ENCODE results near the gene MYO5B. TPM values are rescaled to one million over a fixed set of nuclear protein-coding genes. Genes with fewer than 3 reads are reported as not detected.

Gene MYO5B
- total RNA-seq, 1 donor from 2014 or later: 39.1 TPM

GRCh38 chr18:50187659-50188058, 7.3 kb downstream of the MYO5B start:
- H3K27ac Mint-ChIP-seq: no peak overlapping the region
- TF ChIP-seq CTCF (IDR thresholded peaks at IDR 0.05; ENCODE audit: unreplicated experiment): no peak
- H3K36me3 Mint-ChIP-seq (ENCODE audit: insufficient read depth): no peaks in the 10 kb centered on the region
- H3K4me1 Mint-ChIP-seq (ENCODE audit: low read depth): peaks cover 2% of the 10 kb centered on the region
- H3K9me3 Mint-ChIP-seq (ENCODE audit: low read depth): no peaks in the 10 kb centered on the region
- H3K4me3 Mint-ChIP-seq (ENCODE audit: low read depth): no peak overlapping the region
- DNase-seq (ENCODE audit: low spot score, unreplicated experiment): no peak
- H3K27me3 Mint-ChIP-seq: peaks cover 18% of the 10 kb centered on the region

- Mint-ChIP-seq H3K27ac (no peak overlapping the region), H3K4me3 (ENCODE audit: low read depth) (no peak overlapping the region), H3K9me3 (ENCODE audit: low read depth) (no peaks in the 10 kb centered on the region), H3K27me3 (peaks cover 8% of the 10 kb centered on the region), H3K36me3 (ENCODE audit: insufficient read depth) (no peaks in the 10 kb centered on the region), H3K4me1 (ENCODE audit: low read depth) (peaks cover 2% of the 10 kb centered on the region)
- TF ChIP-seq CTCF (IDR thresholded peaks at IDR 0.05; ENCODE audit: unreplicated experiment): no peak
- DNase-seq (ENCODE audit: low spot score, unreplicated experiment): no peak
Observed at GRCh38 chr18:50186385-50186784, 8.6 kb downstream of the MYO5B start.

- Mint-ChIP-seq H3K36me3 (ENCODE audit: insufficient read depth) (no peaks in the 10 kb centered on the region), H3K9me3 (ENCODE audit: low read depth) (no peaks in the 10 kb centered on the region), H3K27ac (no peak overlapping the region), H3K4me3 (ENCODE audit: low read depth) (no peak overlapping the region), H3K27me3 (no peaks in the 10 kb centered on the region), H3K4me1 (ENCODE audit: low read depth) (peaks cover 2% of the 10 kb centered on the region)
- no peak for DNase-seq (ENCODE audit: low spot score, unreplicated experiment)
- TF ChIP-seq CTCF (IDR thresholded peaks at IDR 0.05; ENCODE audit: unreplicated experiment): no peak
Observed at GRCh38 chr18:50183556-50183955, 11.4 kb downstream of the MYO5B start.

- no peak overlapping the region for H3K27ac Mint-ChIP-seq
- H3K36me3 Mint-ChIP-seq (ENCODE audit: insufficient read depth): no peaks in the 10 kb centered on the region
- no peak for DNase-seq (ENCODE audit: low spot score, unreplicated experiment)
- H3K4me3 Mint-ChIP-seq (ENCODE audit: low read depth): no peak overlapping the region
- H3K9me3 Mint-ChIP-seq (ENCODE audit: low read depth): no peaks in the 10 kb centered on the region
- peaks cover 5% of the 10 kb centered on the region for H3K4me1 Mint-ChIP-seq (ENCODE audit: low read depth)
- H3K27me3 Mint-ChIP-seq: no peaks in the 10 kb centered on the region
- TF ChIP-seq CTCF (IDR thresholded peaks at IDR 0.05; ENCODE audit: unreplicated experiment): no peak
Observed at GRCh38 chr18:50182511-50182910, 12.4 kb downstream of the MYO5B start.

- H3K4me1 Mint-ChIP-seq (ENCODE audit: low read depth): peaks cover 8% of the 10 kb centered on the region
- H3K27me3 Mint-ChIP-seq: no peaks in the 10 kb centered on the region
- no peak overlapping the region for H3K27ac Mint-ChIP-seq
- no peak overlapping the region for H3K4me3 Mint-ChIP-seq (ENCODE audit: low read depth)
- H3K9me3 Mint-ChIP-seq (ENCODE audit: low read depth): no peaks in the 10 kb centered on the region
- DNase-seq (ENCODE audit: low spot score, unreplicated experiment): no peak
- no peaks in the 10 kb centered on the region for H3K36me3 Mint-ChIP-seq (ENCODE audit: insufficient read depth)
- TF ChIP-seq CTCF (IDR thresholded peaks at IDR 0.05; ENCODE audit: unreplicated experiment): no peak
Observed at GRCh38 chr18:50181590-50181989, 13.4 kb downstream of the MYO5B start.

All from progenitor cell of endocrine pancreas (in vitro differentiated cells).